ENCODE data around the gene ZDHHC16.

The ZDHHC16 gene

DNA sequence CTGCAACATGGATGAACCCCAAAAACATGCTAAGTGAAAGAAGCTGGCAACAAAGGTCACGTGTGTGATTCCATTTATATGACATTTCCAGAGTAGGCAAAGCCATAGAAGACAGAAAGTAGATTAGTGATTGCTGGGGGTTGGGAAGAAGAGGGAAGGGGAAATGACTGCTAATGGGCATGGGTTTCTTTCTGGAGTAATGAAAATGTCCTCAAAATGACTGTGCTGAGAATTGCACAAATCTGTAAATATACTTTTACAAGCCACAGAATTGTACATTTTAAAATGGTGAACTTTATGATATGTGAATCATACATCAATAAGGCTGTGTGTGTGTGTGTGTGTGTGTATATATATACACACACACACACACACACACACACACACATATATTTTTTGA is 36.4 kb downstream of the ZDHHC16 start:
- no peak for DNase-seq

- no peak for DNase-seq
Measured at GRCh38 chr10:97483506-97483905, 37.5 kb downstream of the ZDHHC16 start.

GRCh38 chr10:97483921-97484320 is 37.9 kb downstream of the ZDHHC16 start:
- no peak for DNase-seq

DNA sequence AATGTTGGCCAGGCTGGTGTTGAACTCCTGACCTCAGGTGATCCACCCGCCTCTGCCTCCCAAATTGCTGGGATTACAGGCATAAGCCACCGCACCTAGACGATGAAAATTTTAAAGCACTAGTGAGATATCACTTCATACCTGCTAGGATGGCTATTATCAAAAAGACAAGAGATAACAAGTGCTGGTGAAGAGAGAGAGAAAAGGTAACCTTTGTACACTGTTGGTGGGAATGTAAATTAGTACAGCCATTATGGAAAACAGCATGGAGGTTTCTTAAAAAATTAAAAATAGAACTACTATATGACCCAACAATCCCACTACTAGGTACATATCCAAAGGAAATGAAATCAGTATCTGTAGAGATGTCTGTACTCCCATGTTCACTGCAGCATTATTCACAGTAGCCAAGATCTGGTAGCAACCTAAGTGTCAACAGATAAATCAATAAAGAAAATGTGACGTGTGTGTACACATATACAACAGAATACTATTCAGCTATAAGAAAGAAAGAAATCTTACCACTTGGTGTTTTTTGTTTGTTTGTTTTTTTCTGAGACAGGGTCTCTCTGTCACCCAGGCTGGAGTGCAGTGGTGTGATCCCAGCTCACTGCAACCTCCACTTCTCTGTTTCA is 39.8 kb downstream of the ZDHHC16 start:
- no peak for DNase-seq

- DNase-seq: no peak
Measured at GRCh38 chr10:97490592-97490991, 44.6 kb downstream of the ZDHHC16 start.

DNA sequence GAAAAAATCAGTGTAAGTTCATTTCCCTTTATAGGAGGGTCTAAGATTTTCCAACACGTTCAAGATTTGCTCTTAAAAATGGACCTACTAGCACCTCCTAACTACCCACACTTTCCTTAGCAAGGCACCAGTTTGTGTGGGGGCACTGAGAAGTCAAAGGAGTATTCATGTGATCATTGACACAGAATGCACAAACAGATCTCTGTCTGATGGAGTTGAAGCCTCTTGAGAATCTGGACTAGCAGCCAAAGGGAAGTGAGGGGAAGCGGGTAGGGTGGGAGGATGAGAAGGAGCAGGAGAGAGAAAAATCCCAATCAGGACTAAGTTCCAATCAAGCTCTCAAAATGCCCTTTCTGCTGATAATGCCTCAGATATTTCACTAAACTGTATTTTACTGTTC is 48.2 kb downstream of the ZDHHC16 start:
- no peak for DNase-seq

DNA sequence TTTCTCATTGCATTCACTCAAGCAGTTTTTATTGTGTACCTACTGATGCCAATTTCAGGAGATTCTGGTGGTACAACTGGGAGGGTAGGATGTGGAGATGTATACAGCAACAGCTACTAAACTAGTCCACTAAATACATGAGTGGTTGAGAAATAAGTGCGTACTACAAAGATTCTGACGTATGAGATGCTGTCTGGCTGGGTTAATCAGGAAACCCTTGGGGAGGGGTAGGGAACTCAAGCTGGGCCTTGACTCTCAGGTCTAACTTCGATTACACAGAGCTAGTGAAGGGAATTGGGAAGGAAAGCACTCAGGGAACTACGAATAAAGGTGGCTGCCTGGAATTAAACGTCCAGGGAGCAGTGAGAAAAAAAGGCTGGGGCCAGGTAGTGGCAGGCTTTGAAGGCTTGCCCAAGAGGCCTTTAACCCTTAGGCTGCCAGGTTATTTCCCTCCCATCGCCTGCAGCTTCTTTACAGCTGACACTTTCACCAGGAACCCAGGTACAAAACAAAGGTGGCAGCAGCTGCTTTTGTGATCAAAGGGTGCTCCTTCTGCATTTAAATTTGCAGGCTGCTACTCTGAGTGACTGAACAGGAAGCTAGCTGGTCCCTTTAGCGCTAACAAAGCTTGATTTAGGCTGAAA is 49.0 kb downstream of the ZDHHC16 start:
- DNase-seq: no peak

- DNase-seq: peak; percentile 92
Measured at GRCh38 chr10:97497572-97498075, 51.6 kb downstream of the ZDHHC16 start.

- peak; percentile 99 for DNase-seq
Measured at GRCh38 chr10:97498076-97498840, 52.3 kb downstream of the ZDHHC16 start, which contains the start of gene MMS19. TSS of gene MMS19 (minus strand) at chr10:97498422. CDS start at chr10:97498384, 38 bp downstream.

DNA sequence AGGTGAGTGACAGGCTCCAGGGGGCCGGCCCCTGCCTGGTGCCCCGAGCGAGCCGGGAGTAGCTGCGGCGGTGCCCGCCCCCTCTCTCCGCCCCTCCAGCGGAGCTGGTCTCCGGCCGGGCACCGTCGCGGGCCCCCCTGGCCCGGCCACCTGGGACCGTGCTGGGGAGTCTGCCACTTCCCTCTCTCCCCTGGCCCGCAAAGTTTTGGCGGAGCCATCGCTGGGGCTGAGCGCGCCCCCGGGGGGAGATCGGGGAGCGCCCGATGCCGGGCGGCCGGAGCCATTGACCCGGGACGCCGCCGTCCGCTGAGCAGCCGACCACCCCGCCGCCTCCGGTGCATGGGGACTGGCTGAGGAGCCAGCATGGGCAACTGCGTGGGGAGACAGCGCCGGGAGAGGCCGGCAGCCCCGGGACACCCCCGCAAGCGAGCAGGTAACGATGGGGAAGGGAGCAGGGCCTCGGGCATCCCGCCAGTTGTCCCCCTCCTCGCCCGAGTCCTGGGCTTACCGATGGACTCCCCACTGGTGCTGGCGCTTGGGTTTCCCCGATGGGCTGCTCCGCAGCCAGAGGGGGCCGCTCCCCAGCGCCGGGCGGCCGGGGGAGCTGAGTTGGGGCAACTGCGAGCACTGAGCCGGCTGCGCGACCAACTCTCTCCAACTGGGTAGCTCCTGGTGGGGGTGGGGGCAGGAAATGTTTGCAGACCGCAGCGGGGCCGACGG is 53.0 kb downstream of the ZDHHC16 start, which contains the start of gene UBTD1:
TSS of gene UBTD1 (plus strand) at position 84 of the 720 bp plus-strand sequence. CDS start at position 364, 280 bp downstream.
- peak; percentile 16 for DNase-seq

GRCh38 chr10:97499561-97500296 is 53.8 kb downstream of the ZDHHC16 start:
- DNase-seq: peak; percentile 51

GRCh38 chr10:97500297-97500575 is 54.3 kb downstream of the ZDHHC16 start:
- DNase-seq: no peak

DNA sequence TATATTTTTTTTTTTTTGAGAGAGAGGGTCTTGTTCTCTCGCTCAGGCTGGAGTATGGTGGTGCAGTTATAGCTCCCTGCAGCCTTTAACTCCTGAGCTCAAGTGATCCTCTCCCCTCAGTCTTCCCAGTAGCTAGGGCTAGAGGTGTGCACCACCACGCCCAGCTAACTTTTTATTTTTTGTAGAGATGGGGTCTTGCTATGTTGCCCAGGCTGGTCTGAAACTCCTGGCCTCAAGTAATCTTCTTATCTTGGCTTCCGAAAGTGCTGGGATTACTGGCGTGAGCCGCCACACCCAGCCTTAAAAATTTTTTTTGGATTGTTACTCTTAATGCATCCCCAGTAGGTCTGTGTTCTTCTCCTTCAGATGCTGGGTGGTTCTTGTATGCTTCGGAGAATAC is 56.9 kb downstream of the ZDHHC16 start:
- DNase-seq: no peak

- no peak for DNase-seq
Measured at GRCh38 chr10:97503406-97503805, 57.4 kb downstream of the ZDHHC16 start.

DNA sequence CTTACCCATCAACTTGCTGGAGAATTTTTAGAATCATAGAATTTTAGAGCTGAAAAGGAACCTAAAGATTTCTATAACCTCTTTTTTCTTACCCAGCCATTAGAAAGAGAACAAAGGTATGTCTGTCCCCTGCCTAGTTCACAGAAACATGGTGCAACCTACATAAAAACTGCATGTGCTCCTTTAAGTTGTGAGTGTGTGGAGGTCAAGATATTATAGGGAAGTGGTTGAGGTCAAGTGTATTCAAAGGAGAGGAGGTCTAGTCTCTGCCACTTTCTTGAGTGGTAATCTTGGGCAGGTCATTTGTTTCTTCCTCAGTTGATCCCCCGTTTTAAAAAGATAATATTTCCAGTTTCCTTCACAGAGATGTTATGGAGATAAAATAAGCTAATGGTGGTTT is 59.2 kb downstream of the ZDHHC16 start:
- no peak for DNase-seq

GRCh38 chr10:97506199-97506991 is 60.4 kb downstream of the ZDHHC16 start:
- no peak for DNase-seq
